Stimulated activated naive CD8-positive, alpha-beta T cell treated with anti-CD3 and anti-CD28 coated beads, Interleukin-15, Interleukin-2, amounts not matched to agents 100 ng/mL and 50 ng/mL, for 24 hours (primary cell): Measurements from ENCODE around the gene TMEM139.
"Not testable (repeated sequence)": the region's sequence is repeated elsewhere in the genome, so short reads cannot be mapped to it uniquely, and the experiment has no call there.

ENCODE experiments used
- H3K27ac Mint-ChIP-seq: one replicate; pipeline ENCODE4 v1.8.0; 2021; ENCODE audit warnings: mild to moderate bottlenecking, mixed read lengths
- H3K27me3 Mint-ChIP-seq: one replicate; pipeline ENCODE4 v1.8.0; 2021; ENCODE audit warnings: mixed read lengths
- H3K36me3 Mint-ChIP-seq: one replicate; pipeline ENCODE4 v1.8.0; 2021; ENCODE audit warnings: low read depth, mixed read lengths
- H3K4me1 Mint-ChIP-seq: one replicate; pipeline ENCODE4 v1.8.0; 2021; ENCODE audit warnings: low read depth, mixed read lengths
- H3K4me3 Mint-ChIP-seq: one replicate; pipeline ENCODE4 v1.8.0; 2021; ENCODE audit warnings: mild to moderate bottlenecking, mixed read lengths
- H3K9me3 Mint-ChIP-seq: one replicate; pipeline ENCODE4 v1.8.0; 2021; ENCODE audit warnings: mixed read lengths

Gene TMEM139

GRCh38 chr7:143250199-143250598, 34.6 kb upstream of the TMEM139 start:
- H3K27me3 Mint-ChIP-seq, result no peaks in the 10 kb centered on the region
- peaks cover 73% of the 10 kb centered on the region for H3K4me1 Mint-ChIP-seq
- H3K36me3 Mint-ChIP-seq, result peaks cover 12% of the 10 kb centered on the region
- H3K9me3 Mint-ChIP-seq, result peaks cover 6% of the 10 kb centered on the region
- H3K4me3 Mint-ChIP-seq, result no peak overlapping the region
- H3K27ac Mint-ChIP-seq, result peak overlapping the region; percentile 33

- peak overlapping the region; percentile 4 for H3K4me3 Mint-ChIP-seq
- no peaks in the 10 kb centered on the region for H3K27me3 Mint-ChIP-seq
- peaks cover 12% of the 10 kb centered on the region for H3K36me3 Mint-ChIP-seq
- peaks cover 6% of the 10 kb centered on the region for H3K9me3 Mint-ChIP-seq
- peak overlapping the region; percentile 70 for H3K27ac Mint-ChIP-seq
- H3K4me1 Mint-ChIP-seq, result peaks cover 73% of the 10 kb centered on the region
Measured at GRCh38 chr7:143250822-143251221, 33.9 kb upstream of the TMEM139 start.

DNA sequence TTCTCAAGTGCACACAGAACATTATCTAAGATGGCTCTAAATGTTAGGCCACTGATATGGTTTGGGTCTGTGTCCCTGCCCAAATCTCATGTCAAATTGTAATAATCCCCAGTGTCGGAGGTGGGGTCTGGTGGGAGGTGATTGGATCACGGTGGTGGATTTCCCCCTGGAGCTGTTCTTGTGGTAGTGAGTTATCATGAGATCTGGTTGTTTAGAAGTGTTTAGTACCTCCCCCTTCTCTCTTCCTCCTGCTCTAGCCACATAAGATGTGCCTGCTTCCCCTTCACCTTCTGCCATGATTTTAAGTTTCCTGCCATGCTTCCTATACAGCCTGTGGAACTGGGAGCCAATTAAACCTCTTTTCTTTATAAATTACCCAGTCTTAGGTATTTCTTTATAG, 32.8 kb upstream of the TMEM139 start:
- Mint-ChIP-seq H3K4me1 (peaks cover 69% of the 10 kb centered on the region), H3K36me3 (peaks cover 12% of the 10 kb centered on the region), H3K27ac (peak overlapping the region; percentile 52), H3K27me3 (no peaks in the 10 kb centered on the region), H3K9me3 (peaks cover 6% of the 10 kb centered on the region), H3K4me3 (no peak overlapping the region)

DNA sequence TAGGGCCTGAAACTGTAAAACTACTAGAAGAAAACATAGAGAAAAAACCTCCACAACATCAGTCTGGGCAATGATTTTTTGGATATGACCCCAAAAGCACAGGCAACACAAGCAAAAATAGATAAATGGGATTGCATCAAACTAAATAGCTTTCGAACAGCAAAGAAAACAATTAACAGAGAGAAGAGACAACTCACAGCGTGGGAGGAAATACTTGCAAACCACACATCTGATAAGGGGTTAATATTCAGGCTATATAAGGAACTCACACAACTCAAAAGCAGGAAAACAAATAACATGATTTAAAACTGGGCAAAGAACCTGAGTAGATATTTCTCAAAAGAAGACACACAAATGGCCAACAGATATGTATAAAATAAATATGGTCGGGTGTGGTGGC, 29.2 kb upstream of the TMEM139 start:
- no peak overlapping the region for H3K27ac Mint-ChIP-seq
- no peaks in the 10 kb centered on the region for H3K9me3 Mint-ChIP-seq
- H3K4me1 Mint-ChIP-seq, result peaks cover 66% of the 10 kb centered on the region
- H3K4me3 Mint-ChIP-seq, result no peak overlapping the region
- H3K36me3 Mint-ChIP-seq, result peaks cover 12% of the 10 kb centered on the region
- H3K27me3 Mint-ChIP-seq, result no peaks in the 10 kb centered on the region

GRCh38 chr7:143256325-143256724, 28.4 kb upstream of the TMEM139 start:
- H3K4me3 Mint-ChIP-seq, result no peak overlapping the region
- peaks cover 7% of the 10 kb centered on the region for H3K36me3 Mint-ChIP-seq
- peaks cover 61% of the 10 kb centered on the region for H3K4me1 Mint-ChIP-seq
- H3K9me3 Mint-ChIP-seq, result no peaks in the 10 kb centered on the region
- no peak overlapping the region for H3K27ac Mint-ChIP-seq
- H3K27me3 Mint-ChIP-seq, result no peaks in the 10 kb centered on the region

DNA sequence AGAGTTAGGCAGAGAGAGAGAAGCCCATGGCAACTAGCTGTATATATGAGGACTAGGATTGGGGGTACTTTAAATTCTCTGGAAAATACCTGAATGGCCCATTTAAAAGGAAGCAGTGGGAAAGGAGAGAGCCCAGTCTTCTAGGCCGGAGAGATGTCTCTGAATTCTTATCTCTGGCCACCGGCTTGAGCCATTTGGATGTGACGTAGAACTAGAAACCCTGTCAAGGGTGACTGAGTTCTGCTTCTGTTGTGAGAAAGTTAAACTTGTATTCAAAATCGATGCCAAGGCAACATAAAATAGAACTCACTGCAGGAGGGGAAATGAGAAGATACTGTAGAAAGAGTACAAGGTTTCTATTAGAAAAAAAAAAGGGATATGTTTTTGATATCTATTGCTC, 27.8 kb upstream of the TMEM139 start:
- H3K36me3 Mint-ChIP-seq, result peaks cover 7% of the 10 kb centered on the region
- H3K4me3 Mint-ChIP-seq, result no peak overlapping the region
- peak overlapping the region; percentile 28 for H3K27ac Mint-ChIP-seq
- H3K27me3 Mint-ChIP-seq, result no peaks in the 10 kb centered on the region
- H3K9me3 Mint-ChIP-seq, result no peaks in the 10 kb centered on the region
- H3K4me1 Mint-ChIP-seq, result peaks cover 59% of the 10 kb centered on the region

- no peaks in the 10 kb centered on the region for H3K27me3 Mint-ChIP-seq
- no peaks in the 10 kb centered on the region for H3K9me3 Mint-ChIP-seq
Measured at GRCh38 chr7:143257501-143257900, 27.3 kb upstream of the TMEM139 start.

GRCh38 chr7:143258831-143259230, 25.9 kb upstream of the TMEM139 start:
- Mint-ChIP-seq H3K36me3 (peaks cover 5% of the 10 kb centered on the region), H3K4me3 (peak overlapping the region; percentile 68), H3K27ac (peak overlapping the region; percentile 23), H3K27me3 (no peaks in the 10 kb centered on the region), H3K9me3 (no peaks in the 10 kb centered on the region), H3K4me1 (peaks cover 63% of the 10 kb centered on the region)

More at GRCh38 chr7:143257501-143257900, 27.3 kb upstream of the TMEM139 start:
- peaks cover 2% of the 10 kb centered on the region for H3K36me3 Mint-ChIP-seq
- H3K4me1 Mint-ChIP-seq, result peaks cover 58% of the 10 kb centered on the region
- H3K4me3 Mint-ChIP-seq, result no peak overlapping the region
- H3K27ac Mint-ChIP-seq, result no peak overlapping the region

DNA sequence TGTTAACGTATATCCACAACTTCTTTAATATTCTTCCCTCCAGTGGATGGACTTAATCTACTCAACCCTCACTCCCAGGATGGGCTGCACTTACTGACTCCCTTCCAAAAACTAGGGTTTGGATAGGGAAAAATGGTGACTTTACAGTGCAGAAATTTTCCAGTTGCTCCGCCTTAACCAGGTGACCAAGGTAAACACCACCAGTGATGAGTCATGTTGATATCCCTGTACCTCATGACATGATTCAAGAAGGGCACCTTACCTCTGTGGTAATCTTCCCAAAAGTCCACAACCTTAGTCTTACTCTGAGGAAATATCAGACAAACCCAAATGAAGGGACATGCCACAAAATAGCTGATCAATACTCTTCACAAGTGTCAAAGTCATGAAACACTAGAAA, 25.0 kb upstream of the TMEM139 start:
- peaks cover 64% of the 10 kb centered on the region for H3K4me1 Mint-ChIP-seq
- peaks cover 14% of the 10 kb centered on the region for H3K36me3 Mint-ChIP-seq
- no peak overlapping the region for H3K27ac Mint-ChIP-seq
- no peaks in the 10 kb centered on the region for H3K9me3 Mint-ChIP-seq
- H3K4me3 Mint-ChIP-seq, result no peak overlapping the region
- no peaks in the 10 kb centered on the region for H3K27me3 Mint-ChIP-seq

DNA sequence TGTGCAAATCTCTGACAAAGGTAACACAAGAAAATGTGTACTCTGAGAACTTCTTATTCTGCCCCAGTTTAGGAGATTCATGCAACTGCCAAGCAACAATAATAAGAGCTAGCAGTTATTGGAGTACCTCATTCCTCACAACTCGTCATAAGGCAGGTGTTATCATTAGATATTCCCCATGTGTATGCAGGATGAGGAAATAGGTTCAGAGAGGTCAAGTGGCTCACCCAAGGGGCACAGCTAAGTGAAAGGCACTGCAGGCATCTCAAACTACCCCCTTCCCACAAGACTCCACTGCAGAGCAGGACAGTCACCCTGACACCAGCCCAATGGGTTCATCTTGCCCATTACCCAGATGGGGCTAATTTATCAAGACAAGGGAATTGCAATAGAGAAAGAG, 22.9 kb upstream of the TMEM139 start:
- no peaks in the 10 kb centered on the region for H3K27me3 Mint-ChIP-seq
- H3K9me3 Mint-ChIP-seq, result no peaks in the 10 kb centered on the region
- H3K4me3 Mint-ChIP-seq, result peak overlapping the region; percentile 49
- peaks cover 60% of the 10 kb centered on the region for H3K4me1 Mint-ChIP-seq
- H3K36me3 Mint-ChIP-seq, result peaks cover 28% of the 10 kb centered on the region
- H3K27ac Mint-ChIP-seq, result peak overlapping the region; percentile 80

- H3K36me3 Mint-ChIP-seq, result peaks cover 40% of the 10 kb centered on the region
- no peaks in the 10 kb centered on the region for H3K9me3 Mint-ChIP-seq
- peak within 1 kb of the TSS; percentile 88 for H3K4me3 Mint-ChIP-seq
- peak within 1 kb of the TSS; percentile 96 for H3K27ac Mint-ChIP-seq
- H3K4me1 Mint-ChIP-seq, result peaks cover 53% of the 10 kb centered on the region
- no peaks in the 10 kb centered on the region for H3K27me3 Mint-ChIP-seq
Measured at GRCh38 chr7:143263266-143264195, 21.2 kb upstream of the TMEM139 start, which contains the start of gene GSTK1. Gene GSTK1 (plus strand): TSS chr7:143263441. CDS start chr7:143263514, 73 bp downstream.

- peaks cover 45% of the 10 kb centered on the region for H3K36me3 Mint-ChIP-seq
- H3K4me3 Mint-ChIP-seq, result peak overlapping the region; percentile 88
- H3K4me1 Mint-ChIP-seq, result peaks cover 46% of the 10 kb centered on the region
- not testable (repeated sequence) for H3K27me3 Mint-ChIP-seq, H3K9me3 Mint-ChIP-seq
- H3K27ac Mint-ChIP-seq, result peak overlapping the region; percentile 96
Measured at GRCh38 chr7:143264196-143264568, 20.6 kb upstream of the TMEM139 start.

- Mint-ChIP-seq H3K27ac (peak overlapping the region; percentile 54), H3K36me3 (peaks cover 55% of the 10 kb centered on the region), H3K9me3 (no peaks in the 10 kb centered on the region), H3K4me1 (peaks cover 37% of the 10 kb centered on the region), H3K4me3 (peak overlapping the region; percentile 88), H3K27me3 (no peaks in the 10 kb centered on the region)
Measured at GRCh38 chr7:143265017-143265693, 19.6 kb upstream of the TMEM139 start.

- Mint-ChIP-seq H3K27ac (no peak overlapping the region), H3K4me3 (no peak overlapping the region), H3K4me1 (peaks cover 23% of the 10 kb centered on the region), H3K9me3 (no peaks in the 10 kb centered on the region), H3K36me3 (peaks cover 46% of the 10 kb centered on the region), H3K27me3 (no peaks in the 10 kb centered on the region)
Measured at GRCh38 chr7:143269251-143269650, 15.5 kb upstream of the TMEM139 start.

GRCh38 chr7:143271240-143271639, 13.5 kb upstream of the TMEM139 start:
- Mint-ChIP-seq H3K27me3 (no peaks in the 10 kb centered on the region), H3K4me3 (no peak overlapping the region), H3K9me3 (no peaks in the 10 kb centered on the region), H3K4me1 (peaks cover 6% of the 10 kb centered on the region), H3K27ac (no peak overlapping the region), H3K36me3 (peaks cover 30% of the 10 kb centered on the region)
